ENCODE results near the gene PHC2. TPM values are rescaled to one million over a fixed set of nuclear protein-coding genes. Genes with fewer than 3 reads are reported as not detected.

Gene PHC2
- total and polyA plus RNA-seq, 7 experiments from 2014 or later: 10.0 to 45.5 (median 35.0) TPM

DNA sequence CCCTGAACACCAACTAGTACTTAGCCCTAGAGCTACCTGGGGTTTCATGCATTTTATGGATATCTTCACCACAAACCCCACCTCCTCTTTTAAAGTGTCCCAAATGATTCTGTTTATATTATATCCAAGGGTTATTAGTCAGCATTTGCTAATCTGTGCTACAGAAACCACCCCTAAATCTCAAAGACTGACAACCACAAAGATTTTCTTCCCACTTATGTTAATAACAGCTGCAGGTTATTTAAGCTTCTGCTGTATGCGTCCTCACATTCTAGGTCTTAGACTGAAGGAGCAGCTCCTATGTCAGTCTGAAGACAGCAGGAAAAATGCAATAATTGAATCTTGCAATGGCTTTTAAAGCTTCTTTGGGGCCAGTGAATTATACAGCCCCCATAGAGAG is 11.2 kb upstream of the PHC2 start:
- ChIA-PET CTCF (no interaction called here), POLR2A (no interaction called here)
- no peak overlapping the region for H3K27ac Mint-ChIP-seq
- peaks cover 0 to 24% (median 0%) of the 10 kb centered on the region in 7 donors for H3K4me1 Mint-ChIP-seq
- no peaks in the 10 kb centered on the region for H3K36me3 ChIP-seq (ENCODE audit: control insufficient read depth in 2 of 3, insufficient read depth in 3 of 3, low read length in 3 of 3)
- DNase-seq (no peak), ATAC-seq (no peak)
- no peaks in the 10 kb centered on the region for H3K9me3 Mint-ChIP-seq
- peaks cover 0 to 5% (median 0%) of the 10 kb centered on the region in 5 donors for H3K36me3 Mint-ChIP-seq
- H3K4me1 ChIP-seq (ENCODE audit: control insufficient read depth in 2 of 2, insufficient read depth in 2 of 2, low read length in 2 of 2): no peaks in the 10 kb centered on the region
- H3K27me3 ChIP-seq (ENCODE audit: control insufficient read depth in 2 of 2, insufficient read depth in 2 of 2, low read length in 2 of 2): no peaks in the 10 kb centered on the region
- H3K4me3 ChIP-seq (ENCODE audit: low read length): no peak overlapping the region
- peaks cover 13 to 37% (median 29%) of the 10 kb centered on the region in 5 donors for H3K27me3 Mint-ChIP-seq
- H3K9me3 ChIP-seq (ENCODE audit: control insufficient read depth in 2 of 3, low read length in 3 of 3): no peaks in the 10 kb centered on the region
- intact Hi-C loops (cut with micrococcal nuclease): no loop called here
- H3K27ac ChIP-seq (ENCODE audit: low read depth, low read length): no peak overlapping the region
- H3K4me3 Mint-ChIP-seq: no peak overlapping the region

DNA sequence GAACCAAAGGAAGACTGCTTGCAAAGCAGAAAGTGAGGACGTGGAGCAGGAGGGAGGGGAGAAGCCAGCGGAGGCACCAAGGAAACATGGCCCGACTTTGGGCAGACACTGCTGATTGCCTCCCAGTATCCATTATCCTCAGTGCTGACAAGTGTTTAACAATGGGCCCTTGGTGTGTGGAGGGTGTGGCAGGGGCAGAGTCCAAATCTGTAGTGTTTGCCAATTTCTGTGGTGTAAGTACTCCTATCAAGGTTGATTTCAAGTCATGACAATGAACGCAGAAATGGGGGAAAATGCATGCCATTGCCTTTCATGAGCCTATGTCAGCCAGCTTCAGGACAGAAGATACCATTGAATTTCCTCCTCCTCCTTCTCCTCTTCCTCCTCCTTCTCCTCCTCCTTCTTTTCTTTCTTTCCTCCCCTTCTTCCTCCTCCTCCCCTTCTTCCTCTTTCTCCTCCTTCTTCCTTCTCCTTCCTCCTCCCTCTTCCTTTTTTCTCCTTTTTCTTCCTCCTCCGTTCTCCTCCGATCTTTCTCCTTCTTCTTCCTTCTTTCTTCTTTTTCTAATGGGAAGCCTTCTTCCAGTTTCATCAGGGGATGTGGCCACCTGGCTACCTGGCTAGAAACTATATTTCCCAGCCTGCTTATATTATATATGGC is 10.3 kb upstream of the PHC2 start:
- Histone ChIP-seq H3K27ac (ENCODE audit: low read depth, low read length) (no peak overlapping the region), H3K4me1 (ENCODE audit: control insufficient read depth in 2 of 2, insufficient read depth in 2 of 2, low read length in 2 of 2) (no peaks in the 10 kb centered on the region), H3K27me3 (ENCODE audit: control insufficient read depth in 2 of 2, insufficient read depth in 2 of 2, low read length in 2 of 2) (no peaks in the 10 kb centered on the region), H3K9me3 (ENCODE audit: control insufficient read depth in 2 of 3, low read length in 3 of 3) (no peaks in the 10 kb centered on the region), H3K4me3 (ENCODE audit: low read length) (no peak overlapping the region), H3K36me3 (ENCODE audit: control insufficient read depth in 2 of 3, insufficient read depth in 3 of 3, low read length in 3 of 3) (no peaks in the 10 kb centered on the region)
- ChIA-PET CTCF (no interaction called here), POLR2A (no interaction called here)
- Mint-ChIP-seq H3K36me3 (peaks cover 0 to 2% (median 0%) of the 10 kb centered on the region in 5 donors), H3K27ac (peak overlapping the region in 1 of 9 donors; percentile 56), H3K27me3 (peaks cover 9 to 39% (median 25%) of the 10 kb centered on the region in 5 donors), H3K4me3 (no peak overlapping the region), H3K4me1 (peaks cover 0 to 17% (median 0%) of the 10 kb centered on the region in 7 donors), H3K9me3 (no peaks in the 10 kb centered on the region)
- ATAC-seq (no peak), DNase-seq (no peak)
- intact Hi-C loops (cut with micrococcal nuclease): no loop called here

DNA sequence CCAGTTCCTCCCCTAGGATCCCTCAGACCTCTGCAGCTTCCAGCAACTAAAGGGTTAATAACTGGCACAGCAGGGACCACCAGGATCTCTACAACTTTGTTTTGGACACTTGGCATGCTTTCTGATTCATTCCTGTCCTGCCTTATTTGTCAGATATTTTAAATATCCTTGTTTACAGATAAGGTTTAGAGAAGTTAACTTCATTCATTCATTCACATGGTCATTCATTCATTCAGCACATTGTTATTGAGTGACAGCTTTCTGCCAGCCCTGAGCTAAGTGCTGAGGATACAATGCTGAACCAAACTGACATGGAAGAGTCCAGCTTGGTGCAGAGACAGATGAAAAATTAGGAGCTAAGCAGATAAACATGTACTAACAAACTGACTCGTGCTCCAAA is 8.8 kb upstream of the PHC2 start:
- POLR2A ChIA-PET: no interaction called here
- peaks cover 6 to 48% (median 22%) of the 10 kb centered on the region in 5 donors for H3K27me3 Mint-ChIP-seq
- no peak overlapping the region for H3K27ac ChIP-seq (ENCODE audit: low read depth, low read length)
- H3K4me3 ChIP-seq (ENCODE audit: low read length): no peak overlapping the region
- CTCF ChIA-PET: interaction anchor here (1.1 kb wide), 1 partner anchor 31 kb away, joined by 3 read pairs; no protein-coding TSS in a partner anchor
- intact Hi-C loops (cut with micrococcal nuclease): no loop called here
- no peak overlapping the region for H3K4me3 Mint-ChIP-seq
- H3K36me3 ChIP-seq (ENCODE audit: control insufficient read depth in 2 of 3, insufficient read depth in 3 of 3, low read length in 3 of 3): no peaks in the 10 kb centered on the region
- H3K4me1 ChIP-seq (ENCODE audit: control insufficient read depth in 2 of 2, insufficient read depth in 2 of 2, low read length in 2 of 2): no peaks in the 10 kb centered on the region
- no peaks in the 10 kb centered on the region for H3K9me3 ChIP-seq (ENCODE audit: control insufficient read depth in 2 of 3, low read length in 3 of 3)
- no peak for ATAC-seq
- H3K4me1 Mint-ChIP-seq: peaks cover 0 to 7% (median 0%) of the 10 kb centered on the region in 7 donors
- no peaks in the 10 kb centered on the region for H3K27me3 ChIP-seq (ENCODE audit: control insufficient read depth in 2 of 2, insufficient read depth in 2 of 2, low read length in 2 of 2)
- no peaks in the 10 kb centered on the region for H3K9me3 Mint-ChIP-seq
- no peak for DNase-seq
- H3K27ac Mint-ChIP-seq: no peak overlapping the region
- no peaks in the 10 kb centered on the region for H3K36me3 Mint-ChIP-seq

- Mint-ChIP-seq H3K9me3 (no peaks in the 10 kb centered on the region), H3K27me3 (peaks cover 6 to 55% (median 22%) of the 10 kb centered on the region in 5 donors), H3K4me3 (no peak overlapping the region), H3K36me3 (no peaks in the 10 kb centered on the region), H3K27ac (no peak overlapping the region), H3K4me1 (peaks cover 0 to 7% (median 0%) of the 10 kb centered on the region in 7 donors)
- Histone ChIP-seq H3K9me3 (ENCODE audit: control insufficient read depth in 2 of 3, low read length in 3 of 3) (no peaks in the 10 kb centered on the region), H3K27me3 (ENCODE audit: control insufficient read depth in 2 of 2, insufficient read depth in 2 of 2, low read length in 2 of 2) (no peaks in the 10 kb centered on the region), H3K27ac (ENCODE audit: low read depth, low read length) (no peak overlapping the region), H3K4me3 (ENCODE audit: low read length) (no peak overlapping the region), H3K4me1 (ENCODE audit: control insufficient read depth in 2 of 2, insufficient read depth in 2 of 2, low read length in 2 of 2) (no peaks in the 10 kb centered on the region), H3K36me3 (ENCODE audit: control insufficient read depth in 2 of 3, insufficient read depth in 3 of 3, low read length in 3 of 3) (no peaks in the 10 kb centered on the region)
- intact Hi-C loops (cut with micrococcal nuclease): no loop called here
- ChIA-PET POLR2A (no interaction called here), CTCF (no interaction called here)
- DNase-seq (no peak), ATAC-seq (no peak)
These were observed 7.7 kb upstream of the PHC2 start for GRCh38 chr1:33438364-33439160.

GRCh38 chr1:33436557-33437285 is 5.8 kb upstream of the PHC2 start:
- CTCF ChIA-PET: no interaction called here
- no peaks in the 10 kb centered on the region for H3K4me1 ChIP-seq (ENCODE audit: control insufficient read depth in 2 of 2, insufficient read depth in 2 of 2, low read length in 2 of 2)
- DNase-seq (no peak), ATAC-seq (no peak)
- peaks cover 0 to 7% (median 0%) of the 10 kb centered on the region in 7 donors for H3K4me1 Mint-ChIP-seq
- H3K36me3 Mint-ChIP-seq: no peaks in the 10 kb centered on the region
- H3K27ac ChIP-seq (ENCODE audit: low read depth, low read length): no peak overlapping the region
- no peaks in the 10 kb centered on the region for H3K9me3 ChIP-seq (ENCODE audit: control insufficient read depth in 2 of 3, low read length in 3 of 3)
- POLR2A ChIA-PET: no interaction called here
- H3K27me3 Mint-ChIP-seq: peaks cover 5 to 56% (median 21%) of the 10 kb centered on the region in 5 donors
- intact Hi-C loops (cut with micrococcal nuclease): no loop called here
- no peaks in the 10 kb centered on the region for H3K36me3 ChIP-seq (ENCODE audit: control insufficient read depth in 2 of 3, insufficient read depth in 3 of 3, low read length in 3 of 3)
- no peaks in the 10 kb centered on the region for H3K27me3 ChIP-seq (ENCODE audit: control insufficient read depth in 2 of 2, insufficient read depth in 2 of 2, low read length in 2 of 2)
- no peak overlapping the region for H3K4me3 Mint-ChIP-seq
- no peak overlapping the region for H3K4me3 ChIP-seq (ENCODE audit: low read length)
- no peak overlapping the region for H3K27ac Mint-ChIP-seq
- no peaks in the 10 kb centered on the region for H3K9me3 Mint-ChIP-seq

GRCh38 chr1:33435096-33435820 is 4.4 kb upstream of the PHC2 start:
- H3K27ac ChIP-seq (ENCODE audit: low read depth, low read length): no peak overlapping the region
- DNase-seq: no peak
- no peak for ATAC-seq
- H3K4me3 ChIP-seq (ENCODE audit: low read length): no peak overlapping the region
- intact Hi-C loops (cut with micrococcal nuclease): no loop called here
- Mint-ChIP-seq H3K27me3 (peaks cover 0 to 52% (median 10%) of the 10 kb centered on the region in 5 donors), H3K4me1 (peaks cover 0 to 4% (median 4%) of the 10 kb centered on the region in 7 donors), H3K9me3 (no peaks in the 10 kb centered on the region), H3K4me3 (no peak overlapping the region), H3K36me3 (no peaks in the 10 kb centered on the region), H3K27ac (no peak overlapping the region)
- H3K36me3 ChIP-seq (ENCODE audit: control insufficient read depth in 2 of 3, insufficient read depth in 3 of 3, low read length in 3 of 3): no peaks in the 10 kb centered on the region
- ChIA-PET POLR2A (no interaction called here), CTCF (no interaction called here)
- H3K4me1 ChIP-seq (ENCODE audit: control insufficient read depth in 2 of 2, insufficient read depth in 2 of 2, low read length in 2 of 2): peaks cover 0 to under 1% of the 10 kb centered on the region in 2 donors
- H3K27me3 ChIP-seq (ENCODE audit: control insufficient read depth in 2 of 2, insufficient read depth in 2 of 2, low read length in 2 of 2): no peaks in the 10 kb centered on the region
- H3K9me3 ChIP-seq (ENCODE audit: control insufficient read depth in 2 of 3, low read length in 3 of 3): no peaks in the 10 kb centered on the region

Measured in naive thymus-derived CD4-positive, alpha-beta T cell (primary cell).